Loucy (cell line): ENCODE results near the gene TBC1D22A.

ENCODE experiments used
- H2AFZ ChIP-seq: fragments of 200-600 bp; sonication (generic); 2 replicates; pipeline ENCODE4 v1.6.0; 2016; ENCODE audit warnings: antibody characterized with exemption, mild to moderate bottlenecking, low read length, moderate library complexity
- H3F3A ChIP-seq: fragments of 200-600 bp; 2 replicates; pipeline ENCODE4 v1.6.0; 2016; ENCODE audit warnings: antibody characterized with exemption, low read depth, mild to moderate bottlenecking
- H3K27me3 ChIP-seq: fragments of 200-600 bp; sonication (generic); 2 replicates; pipeline ENCODE4 v1.6.1; 2014; ENCODE audit warnings: low read length, mild to moderate bottlenecking; ENCODE audit not compliant: insufficient read depth, poor library complexity, severe bottlenecking
- H3K36me3 ChIP-seq: fragments of 200-600 bp; sonication (generic); 2 replicates; pipeline ENCODE4 v1.6.1; 2016; ENCODE audit warnings: low read length; ENCODE audit not compliant: insufficient read depth
- H3K4me1 ChIP-seq: fragments of 200-600 bp; sonication (generic); 2 replicates; pipeline ENCODE4 v1.5.1; 2014; ENCODE audit warnings: low read length, mild to moderate bottlenecking; ENCODE audit not compliant: insufficient read depth, poor library complexity, severe bottlenecking
- H3K4me2 ChIP-seq: fragments of 200-600 bp; sonication (generic); 2 replicates; pipeline ENCODE4 v1.6.0; 2014; ENCODE audit warnings: antibody characterized with exemption, low read length, low read depth, mild to moderate bottlenecking; ENCODE audit not compliant: poor library complexity, severe bottlenecking
- H3K4me3 ChIP-seq: fragments of 200-600 bp; sonication (generic); 2 replicates; pipeline ENCODE4 v1.5.1; 2014; ENCODE audit warnings: low read length, mild to moderate bottlenecking, mixed read lengths; ENCODE audit not compliant: poor library complexity, severe bottlenecking
- H3K79me2 ChIP-seq: fragments of 200-600 bp; sonication (generic); 2 replicates; pipeline ENCODE4 v1.6.1; 2014; ENCODE audit warnings: low read length; ENCODE audit not compliant: insufficient read depth
- H3K9ac ChIP-seq: fragments of 200-600 bp; sonication (generic); 2 replicates; pipeline ENCODE4 v1.6.0; 2014; ENCODE audit warnings: mild to moderate bottlenecking, low read depth, low read length, moderate library complexity; ENCODE audit not compliant: poor library complexity, severe bottlenecking
- H3K9me2 ChIP-seq: fragments of 200-600 bp; sonication (generic); replicated peaks from 2 replicates; pipeline ENCODE4 v1.6.1; 2016; ENCODE audit warnings: low read depth, low read length, mixed read lengths
- H3K9me3 ChIP-seq: fragments of 200-600 bp; sonication (generic); 2 replicates; pipeline ENCODE4 v1.6.1; 2014; ENCODE audit warnings: mild to moderate bottlenecking, antibody characterized with exemption, low read length, low read depth; ENCODE audit not compliant: insufficient read depth
- H4K20me1 ChIP-seq: fragments of 200-600 bp; sonication (generic); 2 replicates; pipeline ENCODE4 v1.6.0; 2014; ENCODE audit warnings: antibody characterized with exemption, low read length, mild to moderate bottlenecking; ENCODE audit not compliant: insufficient read depth, poor library complexity, severe bottlenecking
- EZH2phosphoT487 ChIP-seq: fragments of 200-600 bp; IDR thresholded peaks from 2 replicates; pipeline ENCODE4 v1.6.1; 2018; ENCODE audit warnings: antibody characterized with exemption, mild to moderate bottlenecking, moderate library complexity, borderline replicate concordance
- TF ChIP-seq, protein P1 (sequence below): fragments of 200-600 bp; sonication (generic); conservative IDR thresholded peaks from 2 replicates; pipeline ENCODE4 v1.5.1; 2014; ENCODE audit warnings: mild to moderate bottlenecking, antibody characterized with exemption, low read length

TBC1D22A gene

DNA sequence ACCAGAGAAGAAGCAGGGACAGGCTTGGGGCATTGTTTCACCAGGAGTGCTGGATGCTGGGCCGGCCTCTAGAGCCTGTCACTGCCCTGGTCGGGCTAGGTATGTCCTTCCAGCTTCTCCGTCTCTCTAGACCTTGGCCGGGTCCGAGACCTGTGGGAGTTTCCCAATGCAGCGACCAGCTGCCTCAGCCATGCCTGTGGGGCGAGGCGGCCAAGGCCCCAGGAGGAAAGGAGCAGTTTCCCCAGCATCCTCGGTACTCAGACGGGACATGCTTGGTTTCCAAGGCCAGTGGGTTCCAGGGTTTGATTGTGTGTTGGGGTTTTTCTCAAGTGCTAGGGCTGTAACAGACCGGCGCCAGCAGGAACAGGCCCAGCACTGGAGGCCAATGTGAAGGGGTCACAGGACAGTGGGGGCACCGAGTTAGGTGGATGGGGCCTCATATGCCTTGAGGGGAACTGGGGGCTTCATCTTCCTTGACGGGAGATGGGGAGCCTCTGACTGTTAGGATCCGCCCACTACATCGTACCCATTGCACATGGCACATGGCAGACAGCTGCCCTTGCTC is 339.0 kb downstream of the TBC1D22A start:
- H3K4me1 ChIP-seq: no peaks in the 10 kb centered on the region

DNA sequence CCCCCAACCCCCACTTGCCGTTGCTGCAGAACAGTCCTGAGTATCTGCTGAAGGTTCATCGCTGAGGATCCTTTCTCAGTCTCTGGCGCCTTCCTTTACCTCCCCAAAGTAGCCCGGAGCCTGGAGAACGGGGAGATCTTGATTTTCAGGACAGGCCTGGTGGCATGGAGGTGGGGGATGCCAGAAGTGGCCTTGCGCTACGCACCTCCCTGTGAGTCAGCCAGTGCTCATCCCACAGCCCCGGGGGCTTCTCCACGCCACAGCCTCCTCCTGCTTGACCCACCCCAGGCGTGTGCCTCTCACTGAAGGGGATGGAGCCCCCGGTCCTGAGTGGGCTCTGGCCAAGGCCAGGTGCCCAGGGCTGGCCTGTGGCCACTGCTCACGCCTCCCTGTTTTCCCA is 339.6 kb downstream of the TBC1D22A start:
- Histone ChIP-seq H3K27me3 (no peaks in the 10 kb centered on the region), H3K4me2 (no peak overlapping the region), H4K20me1 (no peaks in the 10 kb centered on the region), H3K79me2 (peaks cover 12% of the 10 kb centered on the region; the same call in 1 of the 2 replicates), H3K4me3 (no peak overlapping the region), H3K9me3 (no peaks in the 10 kb centered on the region), H3K9me2 (no peaks in the 10 kb centered on the region), H2AFZ (no peak overlapping the region), H3F3A (no peaks in the 10 kb centered on the region), H3K9ac (no peak overlapping the region), H3K4me1 (no peaks in the 10 kb centered on the region), H3K36me3 (peaks cover 14% of the 10 kb centered on the region; the same call in 1 of the 2 replicates)
- TF ChIP-seq, protein P1, sequence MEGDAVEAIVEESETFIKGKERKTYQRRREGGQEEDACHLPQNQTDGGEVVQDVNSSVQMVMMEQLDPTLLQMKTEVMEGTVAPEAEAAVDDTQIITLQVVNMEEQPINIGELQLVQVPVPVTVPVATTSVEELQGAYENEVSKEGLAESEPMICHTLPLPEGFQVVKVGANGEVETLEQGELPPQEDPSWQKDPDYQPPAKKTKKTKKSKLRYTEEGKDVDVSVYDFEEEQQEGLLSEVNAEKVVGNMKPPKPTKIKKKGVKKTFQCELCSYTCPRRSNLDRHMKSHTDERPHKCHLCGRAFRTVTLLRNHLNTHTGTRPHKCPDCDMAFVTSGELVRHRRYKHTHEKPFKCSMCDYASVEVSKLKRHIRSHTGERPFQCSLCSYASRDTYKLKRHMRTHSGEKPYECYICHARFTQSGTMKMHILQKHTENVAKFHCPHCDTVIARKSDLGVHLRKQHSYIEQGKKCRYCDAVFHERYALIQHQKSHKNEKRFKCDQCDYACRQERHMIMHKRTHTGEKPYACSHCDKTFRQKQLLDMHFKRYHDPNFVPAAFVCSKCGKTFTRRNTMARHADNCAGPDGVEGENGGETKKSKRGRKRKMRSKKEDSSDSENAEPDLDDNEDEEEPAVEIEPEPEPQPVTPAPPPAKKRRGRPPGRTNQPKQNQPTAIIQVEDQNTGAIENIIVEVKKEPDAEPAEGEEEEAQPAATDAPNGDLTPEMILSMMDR: no peak

More for the DNA sequence above, 339.0 kb downstream of the TBC1D22A start:
- no peaks in the 10 kb centered on the region for H3K27me3 ChIP-seq
- no peak overlapping the region for H3K4me3 ChIP-seq
- H3K9ac ChIP-seq: no peak overlapping the region
- H3K4me2 ChIP-seq: no peak overlapping the region
- H2AFZ ChIP-seq: no peak overlapping the region
- TF ChIP-seq, protein P1: no peak
- TF ChIP-seq EZH2phosphoT487: no peak
- H3K9me2 ChIP-seq: no peaks in the 10 kb centered on the region
- H3K79me2 ChIP-seq: peaks cover 16% of the 10 kb centered on the region; the same call in 1 of the 2 replicates
- H4K20me1 ChIP-seq: no peaks in the 10 kb centered on the region
- H3F3A ChIP-seq: no peaks in the 10 kb centered on the region
- no peaks in the 10 kb centered on the region for H3K9me3 ChIP-seq
- H3K36me3 ChIP-seq: peaks cover 14% of the 10 kb centered on the region; the same call in 1 of the 2 replicates

DNA sequence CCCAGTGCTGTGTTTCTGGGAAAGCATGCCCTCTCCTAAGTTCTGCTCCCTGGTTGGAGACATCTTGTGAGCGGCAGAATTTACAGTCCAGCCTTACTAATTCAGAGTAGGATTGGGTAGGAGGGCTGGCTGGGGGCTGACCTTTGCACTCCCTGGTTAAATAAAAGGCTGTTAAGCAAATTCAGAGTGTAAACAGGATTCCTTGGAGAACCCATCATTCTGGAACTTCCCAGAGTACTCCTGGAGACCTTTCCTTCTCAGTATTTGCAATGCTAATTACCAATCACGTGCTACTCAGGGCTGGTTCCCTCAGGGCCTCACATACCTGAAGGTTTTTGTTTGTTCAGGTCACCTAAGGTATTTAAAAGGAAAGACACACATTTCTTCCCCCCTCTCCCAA is 340.2 kb downstream of the TBC1D22A start:
- H2AFZ ChIP-seq: no peak overlapping the region
- H3K27me3 ChIP-seq: no peaks in the 10 kb centered on the region
- H3K79me2 ChIP-seq: peaks cover 10% of the 10 kb centered on the region; the same call in 1 of the 2 replicates
- H3K4me1 ChIP-seq: no peaks in the 10 kb centered on the region
- H3K4me3 ChIP-seq: no peak overlapping the region
- no peak overlapping the region for H3K9ac ChIP-seq
- H4K20me1 ChIP-seq: no peaks in the 10 kb centered on the region
- no peaks in the 10 kb centered on the region for H3K9me2 ChIP-seq
- TF ChIP-seq EZH2phosphoT487: no peak
- TF ChIP-seq, protein P1: no peak
- no peaks in the 10 kb centered on the region for H3K9me3 ChIP-seq
- peaks cover 14% of the 10 kb centered on the region; the same call in 1 of the 2 replicates for H3K36me3 ChIP-seq
- H3K4me2 ChIP-seq: no peak overlapping the region
- H3F3A ChIP-seq: no peaks in the 10 kb centered on the region
